Muscle of back (tissue), 13 donors: Measurements from ENCODE around the gene TP53TG3C. TPM values are rescaled to one million over a fixed set of nuclear protein-coding genes. Genes with fewer than 3 reads are reported as not detected.
"Not testable (repeated sequence)": the region's sequence is repeated elsewhere in the genome, so short reads cannot be mapped to it uniquely, and the experiment has no call there.

Experiments
- DNase-seq, 3 donors: peaks; one replicate each; pipeline versions ENCODE4 v3.0.0 to v3.0.0-alpha.2; 2013
- long read RNA-seq, 9 donors: transcript quantifications; one replicate each; lab custom pipeline, GENCODE V29; 2026
- polyA plus RNA-seq, 10 donors: library from polyadenylated mRNA; unstranded; fragments of 120-200 nt; gene quantifications; one replicate each; pipeline ENCODE4 v1.2.1, GENCODE V29; 2013; ENCODE audit not compliant: insufficient read length in 10 of 10

The TP53TG3C gene, protein sequence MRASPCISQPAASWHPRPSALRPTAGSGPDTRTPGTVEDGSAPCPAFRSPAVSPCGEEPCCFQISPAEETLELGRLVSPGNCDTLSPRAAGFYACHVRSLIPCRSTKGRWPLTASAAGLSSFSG
- polyA plus RNA-seq: not detected
- long read RNA-seq, donor 1: 0 reads
- long read RNA-seq, donor 2: 0 reads
- long read RNA-seq, donor 3: 0 reads
- long read RNA-seq, donor 4: 0 reads
- long read RNA-seq, donor 5: 0 reads
- long read RNA-seq, donor 6: 0 reads
- long read RNA-seq, donor 7: 0 reads
- long read RNA-seq, donor 8: 0 reads
- long read RNA-seq, donor 9: 0 reads

DNA sequence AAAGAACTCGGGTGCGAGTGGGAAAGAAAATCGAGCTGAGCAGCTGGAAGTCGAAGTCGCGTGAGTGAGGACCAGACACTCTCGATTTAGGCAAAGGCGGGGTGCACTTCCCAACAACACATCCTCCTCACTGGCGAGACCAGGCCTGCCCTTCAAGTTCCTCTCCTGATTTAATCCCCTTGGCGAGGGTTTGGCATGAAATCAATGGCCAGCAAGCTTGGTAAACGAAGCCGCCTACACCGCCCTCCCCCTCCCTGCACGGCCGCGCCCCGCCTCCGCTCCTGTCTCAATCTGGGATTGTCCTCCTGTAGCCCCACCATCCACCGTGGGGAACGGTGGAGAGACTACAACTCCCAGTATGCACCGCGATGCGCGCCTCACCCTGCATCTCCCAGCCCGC, at the start of gene TP53TG3C:
Gene TP53TG3C, plus strand, starts transcription at position 301 of the 400 bp plus-strand sequence. Its CDS starts 68 bp downstream, at position 369.
- not testable (repeated sequence) for DNase-seq

Other genes with a start within 250 kb of the TP53TG3C start
- under 1 TPM in 2 of 10 donors, not detected in 8; 0.09 to 0.22 TPM for gene TP53TG3E, start 110.1 kb downstream of the TP53TG3C start, polyA plus RNA-seq
- gene TP53TG3B, start 166.6 kb downstream of the TP53TG3C start, polyA plus RNA-seq: not detected